IMR-90 (cell line): ENCODE data around the gene BCL2L1. TPM values are rescaled to one million over a fixed set of nuclear protein-coding genes. Genes with fewer than 3 reads are reported as not detected.

ENCODE experiments used
- ATAC-seq: fragments of 200-7000 bp; cut with Tn5 transposase; 2 replicates; pipeline ENCODE4 v1.9.1; 2020; ENCODE audit warnings: low read depth, mild to moderate bottlenecking, moderate library complexity
- BruUV-seq: library from RNA; stranded (reverse); fragments of 400-500 nt; replicated peaks from 2 replicates; lab custom pipeline; 2021; lab: Mats Ljungman, UMichigan
- CTCF ChIA-PET: fragments of 300-600 bp; formaldehyde crosslinking; extraction: SDS; loops from one replicate; lab custom pipeline; 2021; ENCODE audit warnings: antibody characterized with exemption; lab: Yijun Ruan, JAX
- POLR2A ChIA-PET: fragments of 300-600 bp; sonication (Branson Sonifier 250); formaldehyde crosslinking; loops from one replicate; lab custom pipeline; 2022; ENCODE audit warnings: antibody characterized with exemption; ENCODE audit not compliant: unreplicated experiment; lab: Charles Lee
- DNase-seq: peaks from one replicate; pipeline ENCODE4 v3.0.0; 2013
- H2AFZ ChIP-seq: replicated peaks from 2 replicates; pipeline ENCODE3; 2013; ENCODE audit warnings: low read length, mild to moderate bottlenecking; ENCODE audit not compliant: poor library complexity
- H2AK5ac ChIP-seq: 2 replicates; pipeline ENCODE4 v1.6.1; 2013; ENCODE audit warnings: low read depth, low read length, inconsistent platforms
- H2AK9ac ChIP-seq: replicated peaks from 2 replicates; pipeline ENCODE3; 2013; ENCODE audit warnings: mild to moderate bottlenecking, low read depth, low read length, moderate library complexity; ENCODE audit not compliant: poor library complexity
- H2BK120ac ChIP-seq: 2 replicates; pipeline ENCODE4 v1.6.1; 2013; ENCODE audit warnings: low read depth, low read length, inconsistent platforms
- H2BK15ac ChIP-seq: 3 replicates; pipeline ENCODE4 v1.6.1; 2013; ENCODE audit warnings: low read depth, low read length, inconsistent platforms
- H2BK20ac ChIP-seq: 2 replicates; pipeline ENCODE4 v1.6.1; 2013; ENCODE audit warnings: low read depth, mild to moderate bottlenecking, inconsistent platforms, low read length, moderate library complexity
- H2BK5ac ChIP-seq: 2 replicates; pipeline ENCODE4 v1.6.1; 2013; ENCODE audit warnings: mild to moderate bottlenecking, low read depth, low read length, inconsistent platforms; ENCODE audit not compliant: poor library complexity, severe bottlenecking
- H3K14ac ChIP-seq: replicated peaks from 2 replicates; pipeline ENCODE4 v1.6.1; 2013; ENCODE audit warnings: low read depth, low read length, inconsistent platforms
- H3K18ac ChIP-seq: 2 replicates; pipeline ENCODE4 v1.6.1; 2013; ENCODE audit warnings: low read depth, low read length, control low read depth
- H3K23ac ChIP-seq: 2 replicates; pipeline ENCODE4 v1.6.1; 2013; ENCODE audit warnings: low read depth, low read length, inconsistent platforms
- H3K27ac ChIP-seq: 2 replicates; pipeline ENCODE4 v1.5.1; 2013; ENCODE audit warnings: mild to moderate bottlenecking, control low read depth, low read length; ENCODE audit not compliant: insufficient read depth
- H3K27me3 ChIP-seq: 2 replicates; pipeline ENCODE4 v1.6.1; 2013; ENCODE audit warnings: low read length; ENCODE audit not compliant: control insufficient read depth, insufficient read depth
- H3K36me3 ChIP-seq: 2 replicates; pipeline ENCODE4 v1.6.1; 2013; ENCODE audit warnings: low read length, mixed read lengths; ENCODE audit not compliant: control insufficient read depth, insufficient read depth
- H3K4ac ChIP-seq: 2 replicates; pipeline ENCODE4 v1.6.1; 2013; ENCODE audit warnings: low read depth, low read length, inconsistent platforms
- H3K4me1 ChIP-seq: 2 replicates; pipeline ENCODE4 v1.6.1; 2013; ENCODE audit warnings: low read length, mixed read lengths; ENCODE audit not compliant: control insufficient read depth, insufficient read depth
- H3K4me2 ChIP-seq: 2 replicates; pipeline ENCODE4 v1.6.1; 2013; ENCODE audit warnings: low read depth, mild to moderate bottlenecking, control low read depth, low read length, moderate library complexity
- H3K4me3 ChIP-seq: 2 replicates; pipeline ENCODE4 v1.5.1; 2013; ENCODE audit warnings: low read depth, mild to moderate bottlenecking, control low read depth, low read length, moderate library complexity; ENCODE audit not compliant: insufficient read depth
- H3K56ac ChIP-seq: 2 replicates; pipeline ENCODE4 v1.6.1; 2013; ENCODE audit warnings: low read length, inconsistent platforms; ENCODE audit not compliant: insufficient read depth; ENCODE audit errors: extremely low read depth
- H3K79me1 ChIP-seq, 2 experiments: 2 replicates each; pipeline ENCODE4 v1.6.1; 2013; ENCODE audit warnings: low read length in 2 of 2, inconsistent platforms in 1 of 2, low read depth in 1 of 2
- H3K9ac ChIP-seq: 2 replicates; pipeline ENCODE4 v1.6.1; 2013; ENCODE audit warnings: low read depth, low read length, control low read depth
- H3K9me1 ChIP-seq: 2 replicates; pipeline ENCODE4 v1.6.1; 2013; ENCODE audit warnings: low read length, inconsistent platforms; ENCODE audit not compliant: insufficient read depth
- H3K9me3 ChIP-seq: 2 replicates; pipeline ENCODE4 v1.6.1; 2013; ENCODE audit warnings: low read length; ENCODE audit not compliant: control insufficient read depth, insufficient read depth
- H4K20me1 ChIP-seq: 2 replicates; pipeline ENCODE4 v1.6.1; 2013; ENCODE audit warnings: low read length, inconsistent platforms; ENCODE audit not compliant: insufficient read depth
- H4K5ac ChIP-seq: 2 replicates; pipeline ENCODE4 v1.6.1; 2013; ENCODE audit warnings: mild to moderate bottlenecking, low read depth, low read length, control low read depth
- H4K8ac ChIP-seq, 2 experiments: 2 replicates each; pipeline ENCODE4 v1.6.1; 2013; ENCODE audit warnings: low read depth in 2 of 2, low read length in 2 of 2, control low read depth in 1 of 2, inconsistent platforms in 1 of 2
- H4K91ac ChIP-seq: 2 replicates; pipeline ENCODE4 v1.6.1; 2013; ENCODE audit warnings: low read depth, low read length, inconsistent platforms; ENCODE audit not compliant: insufficient read depth
- BHLHE40 ChIP-seq: fragments of 150-350 bp; IDR thresholded peaks from 2 replicates; pipeline ENCODE4 v1.6.1; 2016; ENCODE audit warnings: mild to moderate bottlenecking, low read depth, low read length
- CEBPB ChIP-seq: IDR thresholded peaks from 2 replicates; pipeline ENCODE4 v1.6.1; 2012; ENCODE audit warnings: low read depth, low read length, improper control_type of control experiment
- CHD1 ChIP-seq: IDR thresholded peaks from 2 replicates; pipeline ENCODE4 v1.6.1; 2012; ENCODE audit warnings: low read depth, low read length, improper control_type of control experiment
- CTCF ChIP-seq: conservative IDR thresholded peaks from 2 replicates; pipeline ENCODE4 v1.5.1; 2012; ENCODE audit warnings: mild to moderate bottlenecking, low read depth, low read length, improper control_type of control experiment
- ELK1 ChIP-seq: fragments of 150-350 bp; IDR thresholded peaks from 2 replicates; pipeline ENCODE4 v1.6.1; 2016; ENCODE audit warnings: low read depth, mild to moderate bottlenecking, low read length, moderate library complexity, borderline replicate concordance
- FOS ChIP-seq: fragments of 150-350 bp; IDR thresholded peaks from 2 replicates; pipeline ENCODE4 v1.6.1; 2016; ENCODE audit warnings: low read depth, low read length
- MAFK ChIP-seq: IDR thresholded peaks from 2 replicates; pipeline ENCODE4 v1.6.1; 2012; ENCODE audit warnings: low read depth, low read length, improper control_type of control experiment
- MAZ ChIP-seq: IDR thresholded peaks from 2 replicates; pipeline ENCODE4 v1.6.1; 2012; ENCODE audit warnings: low read depth, mild to moderate bottlenecking, low read length, improper control_type of control experiment, moderate library complexity, borderline replicate concordance
- MXI1 ChIP-seq: IDR thresholded peaks from 2 replicates; pipeline ENCODE4 v1.6.1; 2012; ENCODE audit warnings: low read depth, mild to moderate bottlenecking, low read length, moderate library complexity, borderline replicate concordance
- POLR2A ChIP-seq: IDR thresholded peaks from 2 replicates; pipeline ENCODE4 v1.6.1; 2012; ENCODE audit warnings: mild to moderate bottlenecking, low read depth, low read length
- RAD21 ChIP-seq: IDR thresholded peaks from 2 replicates; pipeline ENCODE4 v1.6.1; 2012; ENCODE audit warnings: low read length, improper control_type of control experiment
- RFX5 ChIP-seq: IDR thresholded peaks from 2 replicates; pipeline ENCODE4 v1.8.0; 2012; ENCODE audit warnings: low read depth, mild to moderate bottlenecking, low read length, moderate library complexity
- SMC3 ChIP-seq: fragments of 150-350 bp; IDR thresholded peaks from 2 replicates; pipeline ENCODE4 v1.6.1; 2016; ENCODE audit warnings: low read depth, mild to moderate bottlenecking, antibody characterized with exemption, low read length, moderate library complexity
- WGBS, 2 experiments: methylation state at CpG; one replicate each; pipeline versions ENCODE4 v1.1.5 to v1.1.7; 2013; ENCODE audit warnings: missing lambda C conversion rate in 2 of 2; ENCODE audit not compliant: insufficient read length in 1 of 2; ENCODE audit errors: extremely low coverage in 2 of 2; 5-methylcytosine and 5-hydroxymethylcytosine counted together
- dilution Hi-C: fragments of 300-500 bp; cut with HindIII; formaldehyde crosslinking; loops from one replicate; pipeline ENCODE4 v1.14.3; 2018; ENCODE audit warnings: low sequenced_read_pairs; ENCODE audit not compliant: unreplicated experiment
- in situ Hi-C: fragments of 300-500 bp; cut with MboI; formaldehyde crosslinking; loops from 3 replicates; pipeline ENCODE4 v1.14.3; 2019; ENCODE audit warnings: low sequenced_read_pairs, inconsistent platforms, mixed read lengths
- intact Hi-C: fragments of 100-400 bp; cut with micrococcal nuclease; formaldehyde crosslinking; loops from 2 replicates; pipeline ENCODE4 v1.10.0; 2022
- polyA plus RNA-seq, 3 experiments: library from polyadenylated mRNA; depleted of rRNA; stranded (reverse); fragments of >200 nt; gene quantifications; 2 replicates each; pipeline ENCODE4 v1.2.3, GENCODE V29; 2012; ENCODE audit warnings: low replicate concordance in 1 of 3
- total RNA-seq: library from RNA; depleted of rRNA; stranded (reverse); fragments of >200 nt; gene quantifications from 2 replicates; pipeline ENCODE4 v1.2.3, GENCODE V29; 2012

Gene BCL2L1
- total and polyA plus RNA-seq, 2 of the 4 experiments (the other 2 are of a cell fraction): 40.2 to 41.9 TPM

- no peak for DNase-seq
- Histone ChIP-seq H3K4me2 (no peak overlapping the region), H2AK9ac (peak overlapping the region; percentile 96), H3K9ac (peak overlapping the region; percentile 75; the same call in 1 of the 2 replicates), H3K79me1 (peaks cover 15 to 59% of the 10 kb centered on the region in 2 experiments; a peak in 3 of 4 replicates), H3K27me3 (no peaks in the 10 kb centered on the region), H3K4me1 (peaks cover 17% of the 10 kb centered on the region), H3K36me3 (peaks cover 20% of the 10 kb centered on the region), H3K56ac (0 out of 2 replicates have a peak overlapping the region, but pooled peaks have one; percentile 39), H3K14ac (peak overlapping the region; percentile 92), H4K8ac (peak overlapping the region; percentile 84 to 95; a peak in 3 of 4 replicates), H2BK20ac (peak overlapping the region; percentile 66; the same call in 1 of the 2 replicates), H4K5ac (no peak overlapping the region), H2BK15ac (peak overlapping the region; percentile 81; the same call in 1 of the 3 replicates), H2BK5ac (no peak overlapping the region), H2AFZ (no peak overlapping the region), H4K91ac (peak overlapping the region; percentile 88; the same call in 1 of the 2 replicates), H3K4me3 (no peak overlapping the region), H2BK120ac (peak overlapping the region; percentile 66), H3K4ac (peak overlapping the region; percentile 95; the same call in 1 of the 2 replicates), H3K9me1 (peaks cover 24% of the 10 kb centered on the region), H3K27ac (peak overlapping the region; percentile 56; the same call in 1 of the 2 replicates), H4K20me1 (peaks cover 13% of the 10 kb centered on the region; the same call in 1 of the 2 replicates), H2AK5ac (peak overlapping the region; percentile 84), H3K23ac (peak overlapping the region; percentile 80), H3K9me3 (no peaks in the 10 kb centered on the region), H3K18ac (no peak overlapping the region)
- no peak for ATAC-seq
- no TSS peak for BruUV-seq
- intact Hi-C loops (no loop called here), in situ Hi-C loops (loop anchor here (5.0 kb wide), 1 partner anchor 60 kb away; the partner anchor contains the start of gene BCL2L1), dilution Hi-C loops (no loop called here)
- CTCF ChIA-PET: interaction anchor here (0.8 to 5.0 kb wide), 10 partner anchors 10 to 172 kb away, joined by 3 to 59 read pairs (median 4); partner anchors contain the start of gene BCL2L1
- WGBS, 2 experiments: 65% methylated on average over 4 of the region's 6 CpGs; no CpG with 5 or more reads in 1 of the 2 experiments
- POLR2A ChIA-PET: interaction anchor here (1.1 to 1.4 kb wide), 2 partner anchors 55 to 61 kb away, joined by 3 read pairs; no protein-coding TSS in a partner anchor
- TF ChIP-seq CTCF: no peak
- no peak for TF ChIP-seq SMC3
- TF ChIP-seq POLR2A: no peak
- TF ChIP-seq RFX5: no peak
- TF ChIP-seq FOS: no peak
- no peak for TF ChIP-seq MXI1
- no peak for TF ChIP-seq RAD21
- TF ChIP-seq CHD1: no peak
- no peak for TF ChIP-seq BHLHE40
- TF ChIP-seq MAFK: no peak
- no peak for TF ChIP-seq ELK1
- no peak for TF ChIP-seq MAZ
- no peak for TF ChIP-seq CEBPB
Observed at GRCh38 chr20:31662372-31662854, 60.3 kb downstream of the BCL2L1 start.
